OCI-LY7 (cell line): Measurements from ENCODE around the gene AMBP. TPM values are rescaled to one million over a fixed set of nuclear protein-coding genes. Genes with fewer than 3 reads are reported as not detected.

Experiments used
- BruUV-seq: library from RNA; stranded (reverse); fragments of 400-500 nt; replicated peaks from 2 replicates; lab custom pipeline; 2021; lab: Mats Ljungman, UMichigan
- CTCF ChIA-PET: fragments of 300-600 bp; sonication (Branson Sonifier 250); formaldehyde crosslinking; loops from one replicate; lab custom pipeline; 2022; ENCODE audit warnings: antibody characterized with exemption; ENCODE audit not compliant: unreplicated experiment; lab: Charles Lee
- POLR2A ChIA-PET: fragments of 300-600 bp; sonication (Branson Sonifier 250); formaldehyde crosslinking; loops from one replicate; lab custom pipeline; 2022; ENCODE audit warnings: antibody characterized with exemption; lab: Charles Lee
- DNase-seq: peaks from one replicate; pipeline ENCODE4 v3.0.0-alpha.2; 2015; ENCODE audit warnings: low spot score
- H2AFZ ChIP-seq: fragments of 200-600 bp; sonication (generic), shearing (Covaris generic); 2 replicates; pipeline ENCODE4 v1.6.1; 2014; ENCODE audit warnings: mild to moderate bottlenecking, antibody characterized with exemption, low read length, moderate library complexity
- H3K27ac ChIP-seq: fragments of 200-600 bp; sonication (generic); 2 replicates; pipeline ENCODE4 v1.5.1; 2014; ENCODE audit warnings: mixed run types, low read depth, mild to moderate bottlenecking, moderate library complexity, low read length, inconsistent platforms; ENCODE audit not compliant: poor library complexity, severe bottlenecking
- H3K36me3 ChIP-seq: fragments of 200-600 bp; sonication (generic); 2 replicates; pipeline ENCODE4 v1.6.1; 2014; ENCODE audit warnings: mild to moderate bottlenecking, antibody characterized with exemption, low read length, moderate library complexity, mixed read lengths; ENCODE audit not compliant: insufficient read depth
- H3K4me1 ChIP-seq: fragments of 200-600 bp; sonication (generic); 2 replicates; pipeline ENCODE4 v1.5.1; 2014; ENCODE audit warnings: mild to moderate bottlenecking, low read length; ENCODE audit not compliant: insufficient read depth, poor library complexity, severe bottlenecking
- H3K4me2 ChIP-seq: fragments of 200-600 bp; sonication (generic); 2 replicates; pipeline ENCODE4 v1.6.1; 2014; ENCODE audit warnings: mild to moderate bottlenecking, low read length
- H3K4me3 ChIP-seq: fragments of 200-600 bp; sonication (generic); 2 replicates; pipeline ENCODE4 v1.5.1; 2014; ENCODE audit warnings: mild to moderate bottlenecking, low read depth, low read length; ENCODE audit not compliant: poor library complexity, severe bottlenecking
- H3K79me2 ChIP-seq: fragments of 200-600 bp; sonication (generic); 2 replicates; pipeline ENCODE4 v1.6.1; 2016; ENCODE audit warnings: low read depth, mild to moderate bottlenecking, low read length, moderate library complexity, mixed read lengths; ENCODE audit not compliant: insufficient read depth
- H3K9me2 ChIP-seq: fragments of 200-600 bp; sonication (generic); 2 replicates; pipeline ENCODE4 v1.6.1; 2016; ENCODE audit warnings: mild to moderate bottlenecking, low read length, mixed read lengths; ENCODE audit not compliant: insufficient read depth
- H3K9me3 ChIP-seq: fragments of 200-600 bp; sonication (generic); 2 replicates; pipeline ENCODE4 v1.6.1; 2014; ENCODE audit warnings: mild to moderate bottlenecking, mixed run types, low read length, mixed read lengths
- H4K20me1 ChIP-seq: fragments of 200-600 bp; sonication (generic); 2 replicates; pipeline ENCODE4 v1.6.1; 2014; ENCODE audit warnings: mild to moderate bottlenecking, antibody characterized with exemption, low read length, moderate library complexity, mixed read lengths; ENCODE audit not compliant: insufficient read depth
- EZH2phosphoT487 ChIP-seq: fragments of 200-600 bp; sonication (generic); IDR thresholded peaks from 2 replicates; pipeline ENCODE4 v1.6.1; 2018; ENCODE audit warnings: low read depth, borderline replicate concordance, mild to moderate bottlenecking, mixed run types, antibody characterized with exemption, low read length, moderate library complexity, mixed read lengths
- intact Hi-C: fragments of 100-400 bp; cut with micrococcal nuclease; formaldehyde crosslinking; loops from one replicate; pipeline ENCODE4 v1.10.0; 2022; ENCODE audit not compliant: unreplicated experiment
- total RNA-seq, 2 experiments: library from RNA; depleted of rRNA in 1 of 2; stranded (reverse); fragments of >200 nt in 1 of 2; shearing (Covaris generic) in 1 of 2; gene quantifications; 2 replicates each; pipeline ENCODE4 v1.2.3, GENCODE V29; 2014 to 2022
- TF ChIP-seq, protein P1 (sequence below): fragments of 200-600 bp; sonication (generic); conservative IDR thresholded peaks from 2 replicates; pipeline ENCODE4 v1.5.1; 2014; ENCODE audit warnings: mild to moderate bottlenecking, antibody characterized with exemption, low read length, moderate library complexity, mixed read lengths

AMBP gene
- total RNA-seq, 2 experiments from 2014 or later = not detected

GRCh38 chr9:114114364-114114763 lies 36.3 kb upstream of the AMBP start:
- Histone ChIP-seq H3K27ac (no peak overlapping the region), H2AFZ (no peak overlapping the region), H3K79me2 (no peaks in the 10 kb centered on the region), H4K20me1 (no peaks in the 10 kb centered on the region), H3K36me3 (no peaks in the 10 kb centered on the region), H3K4me2 (no peak overlapping the region), H3K4me3 (no peak overlapping the region), H3K9me2 (no peaks in the 10 kb centered on the region), H3K4me1 (no peaks in the 10 kb centered on the region), H3K9me3 (no peaks in the 10 kb centered on the region)
- TF ChIP-seq, protein P1, sequence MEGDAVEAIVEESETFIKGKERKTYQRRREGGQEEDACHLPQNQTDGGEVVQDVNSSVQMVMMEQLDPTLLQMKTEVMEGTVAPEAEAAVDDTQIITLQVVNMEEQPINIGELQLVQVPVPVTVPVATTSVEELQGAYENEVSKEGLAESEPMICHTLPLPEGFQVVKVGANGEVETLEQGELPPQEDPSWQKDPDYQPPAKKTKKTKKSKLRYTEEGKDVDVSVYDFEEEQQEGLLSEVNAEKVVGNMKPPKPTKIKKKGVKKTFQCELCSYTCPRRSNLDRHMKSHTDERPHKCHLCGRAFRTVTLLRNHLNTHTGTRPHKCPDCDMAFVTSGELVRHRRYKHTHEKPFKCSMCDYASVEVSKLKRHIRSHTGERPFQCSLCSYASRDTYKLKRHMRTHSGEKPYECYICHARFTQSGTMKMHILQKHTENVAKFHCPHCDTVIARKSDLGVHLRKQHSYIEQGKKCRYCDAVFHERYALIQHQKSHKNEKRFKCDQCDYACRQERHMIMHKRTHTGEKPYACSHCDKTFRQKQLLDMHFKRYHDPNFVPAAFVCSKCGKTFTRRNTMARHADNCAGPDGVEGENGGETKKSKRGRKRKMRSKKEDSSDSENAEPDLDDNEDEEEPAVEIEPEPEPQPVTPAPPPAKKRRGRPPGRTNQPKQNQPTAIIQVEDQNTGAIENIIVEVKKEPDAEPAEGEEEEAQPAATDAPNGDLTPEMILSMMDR = no peak
- TF ChIP-seq EZH2phosphoT487 = no peak
- no peak for DNase-seq
- BruUV-seq = no TSS peak
- intact Hi-C loops = no loop called here
- ChIA-PET POLR2A (interaction anchor here (0.8 kb wide), 1 partner anchor 1967 kb away, joined by 3 read pairs; no protein-coding TSS in a partner anchor), CTCF (no interaction called here)

DNA sequence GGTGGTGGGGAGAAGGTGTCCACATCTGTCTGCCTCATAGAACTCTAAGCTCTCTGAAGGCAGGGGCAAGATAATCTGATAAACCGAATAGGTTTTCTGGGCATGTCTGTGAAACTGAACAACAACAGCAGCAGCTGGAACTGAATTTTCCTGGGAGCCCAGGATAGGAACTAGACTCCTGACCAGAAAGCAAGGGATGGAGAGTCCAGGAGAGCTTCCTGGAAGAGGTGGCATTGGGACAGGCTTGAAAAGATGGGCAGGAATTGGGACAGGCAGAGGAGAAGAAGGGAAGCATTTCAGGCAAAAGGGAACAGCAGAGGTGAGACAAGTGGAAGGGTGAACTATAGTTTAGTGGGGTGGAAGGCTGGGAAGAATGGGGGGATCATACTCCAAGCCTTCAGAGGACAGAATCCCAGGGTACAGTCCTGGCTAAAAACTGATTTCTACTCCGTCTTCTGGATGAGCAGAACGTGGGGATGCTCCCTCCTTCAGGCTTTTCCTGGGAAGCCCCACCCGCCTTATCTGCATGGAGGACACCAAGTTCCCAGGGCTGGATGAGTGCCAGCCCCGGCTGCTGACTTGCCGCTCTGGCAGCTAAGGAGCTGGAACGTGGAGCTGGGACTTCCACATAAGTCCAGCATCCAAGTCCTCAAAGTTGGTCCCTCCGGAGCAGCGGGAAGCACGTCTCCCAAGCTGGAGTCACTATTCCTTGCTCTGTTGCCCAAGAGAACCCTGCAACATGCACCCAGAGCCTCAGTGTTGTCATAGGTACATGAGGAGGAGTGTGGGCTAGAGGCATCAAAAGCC lies 34.9 kb upstream of the AMBP start:
- ChIA-PET POLR2A (no interaction called here), CTCF (no interaction called here)
- H3K9me3 ChIP-seq = no peaks in the 10 kb centered on the region
- H3K4me1 ChIP-seq = no peaks in the 10 kb centered on the region
- no peak overlapping the region for H2AFZ ChIP-seq
- TF ChIP-seq EZH2phosphoT487 = no peak
- TF ChIP-seq, protein P1 = no peak
- no peak overlapping the region for H3K4me3 ChIP-seq
- intact Hi-C loops = no loop called here
- no peaks in the 10 kb centered on the region for H3K79me2 ChIP-seq
- no TSS peak for BruUV-seq
- H4K20me1 ChIP-seq = no peaks in the 10 kb centered on the region
- no peak for DNase-seq
- H3K9me2 ChIP-seq = no peaks in the 10 kb centered on the region
- H3K4me2 ChIP-seq = no peak overlapping the region
- no peak overlapping the region for H3K27ac ChIP-seq
- H3K36me3 ChIP-seq = no peaks in the 10 kb centered on the region

DNA sequence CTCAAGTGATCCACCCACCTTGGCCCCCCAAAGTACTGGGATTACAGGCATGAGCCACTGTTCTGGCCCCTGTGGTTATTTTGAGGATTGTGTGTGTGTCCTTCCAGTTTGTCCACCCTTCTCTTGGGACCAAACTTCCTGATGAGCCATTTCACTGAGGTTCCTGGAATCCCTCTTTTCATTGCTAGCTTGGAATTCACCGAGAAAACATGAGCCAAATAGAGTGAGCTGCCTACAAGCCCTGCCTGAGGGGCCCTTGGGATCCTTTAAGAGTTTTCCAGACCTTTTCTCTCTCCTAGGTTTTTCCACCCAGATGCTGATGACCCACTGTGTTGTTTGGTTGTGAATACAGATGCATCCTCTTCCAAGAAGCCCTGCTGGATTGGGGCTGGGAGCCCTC lies 34.2 kb upstream of the AMBP start:
- H3K27ac ChIP-seq = no peak overlapping the region
- no peak overlapping the region for H3K4me2 ChIP-seq
- no peaks in the 10 kb centered on the region for H3K4me1 ChIP-seq
- ChIA-PET POLR2A (interaction anchor here (1.1 kb wide), 1 partner anchor 11 kb away, joined by 3 read pairs; no protein-coding TSS in a partner anchor), CTCF (no interaction called here)
- no peaks in the 10 kb centered on the region for H3K9me3 ChIP-seq
- H3K79me2 ChIP-seq = no peaks in the 10 kb centered on the region
- no peaks in the 10 kb centered on the region for H4K20me1 ChIP-seq
- no peaks in the 10 kb centered on the region for H3K9me2 ChIP-seq
- no peak for TF ChIP-seq EZH2phosphoT487
- TF ChIP-seq, protein P1 = no peak
- no peak for DNase-seq
- intact Hi-C loops = no loop called here
- no peak overlapping the region for H2AFZ ChIP-seq
- H3K36me3 ChIP-seq = no peaks in the 10 kb centered on the region
- H3K4me3 ChIP-seq = no peak overlapping the region
- no TSS peak for BruUV-seq
